RWPE2 (cell line): ENCODE data around the gene C8G.

Experiments
- ATAC-seq: fragments of 200-7000 bp; cut with Tn5 transposase; 3 replicates; pipeline ENCODE4 v1.9.1; 2021; ENCODE audit warnings: low read depth
- DNase-seq: peaks from one replicate; pipeline ENCODE4 v3.0.0-alpha.2; 2020; ENCODE audit warnings: low spot score
- H3K27ac ChIP-seq: fragments of 450-650 bp; 2 replicates; pipeline ENCODE4 v1.5.1; 2017; ENCODE audit warnings: mild to moderate bottlenecking; ENCODE audit not compliant: poor library complexity, severe bottlenecking
- H3K27me3 ChIP-seq: fragments of 250-450 bp; sonication (Bioruptor Pico); 2 replicates; pipeline ENCODE4 v1.5.1; 2021; ENCODE audit warnings: mild to moderate bottlenecking, moderate library complexity; ENCODE audit not compliant: insufficient read depth, poor library complexity, severe bottlenecking
- H3K36me3 ChIP-seq: fragments of 250-450 bp; sonication (Bioruptor Pico); 2 replicates; pipeline ENCODE4 v1.5.1; 2020; ENCODE audit warnings: low read depth, mild to moderate bottlenecking, moderate library complexity
- H3K4me1 ChIP-seq: fragments of 250-450 bp; sonication (Bioruptor Pico); 2 replicates; pipeline ENCODE4 v1.5.1; 2021; ENCODE audit warnings: mild to moderate bottlenecking, moderate library complexity; ENCODE audit not compliant: insufficient read depth, poor library complexity, severe bottlenecking
- H3K4me3 ChIP-seq: fragments of 250-450 bp; sonication (Bioruptor Pico); 2 replicates; pipeline ENCODE4 v1.5.1; 2021; ENCODE audit warnings: mild to moderate bottlenecking, moderate library complexity; ENCODE audit not compliant: severe bottlenecking
- H3K9me3 ChIP-seq: fragments of 250-450 bp; sonication (Bioruptor Pico); 2 replicates; pipeline ENCODE4 v1.5.1; 2021; ENCODE audit warnings: mild to moderate bottlenecking, moderate library complexity; ENCODE audit not compliant: severe bottlenecking
- CTCF ChIP-seq: fragments of 450-650 bp; IDR thresholded peaks from one replicate; pipeline ENCODE4 v1.5.1; 2017; ENCODE audit warnings: mild to moderate bottlenecking, moderate library complexity; ENCODE audit not compliant: poor library complexity, severe bottlenecking

C8G gene

GRCh38 chr9:136944519-136945332, at the start of gene C8G, which contains the start of gene FBXW5:
C8G (plus strand) TSS chr9:136945243; CDS start chr9:136945321, 78 bp downstream.
FBXW5 (minus strand) TSS chr9:136944738; CDS start chr9:136944083, 655 bp downstream.
- TF ChIP-seq CTCF, result peak; percentile 99
- ATAC-seq (peak; percentile 52), DNase-seq (peak; percentile 93)
- Histone ChIP-seq H3K27me3 (no peaks in the 10 kb centered on the region), H3K4me1 (peaks cover 9% of the 10 kb centered on the region), H3K9me3 (no peaks in the 10 kb centered on the region), H3K4me3 (peak within 1 kb of the TSS; percentile 98), H3K36me3 (peaks cover 31% of the 10 kb centered on the region), H3K27ac (peak within 1 kb of the TSS; percentile 69)

DNA sequence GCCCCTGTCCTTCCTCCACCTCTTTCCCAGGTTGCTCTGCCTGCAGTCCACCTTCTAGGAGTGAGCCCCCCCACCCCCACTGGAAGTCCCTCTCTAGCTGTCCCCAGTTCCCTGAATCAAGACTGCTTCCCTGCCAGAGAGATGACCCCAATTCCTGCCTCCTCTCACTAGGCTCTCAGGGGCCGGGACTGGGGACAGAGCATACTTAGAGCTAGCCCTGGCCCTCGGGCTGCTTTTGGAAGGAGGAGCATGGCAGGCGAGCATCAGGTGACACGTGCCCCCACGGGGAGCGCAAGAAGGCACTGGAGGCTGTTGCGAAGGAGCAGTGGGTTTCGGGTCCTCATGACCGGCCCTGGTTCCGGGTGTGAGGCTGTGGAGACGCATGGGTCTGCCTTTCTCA, 49.0 kb upstream of the C8G start:
- no peak for ATAC-seq
- no peak for DNase-seq
- Histone ChIP-seq H3K4me1 (peaks cover 5% of the 10 kb centered on the region), H3K27ac (no peak overlapping the region), H3K36me3 (peaks cover 50% of the 10 kb centered on the region), H3K4me3 (no peak overlapping the region), H3K27me3 (no peaks in the 10 kb centered on the region), H3K9me3 (no peaks in the 10 kb centered on the region)
- TF ChIP-seq CTCF, result no peak

DNA sequence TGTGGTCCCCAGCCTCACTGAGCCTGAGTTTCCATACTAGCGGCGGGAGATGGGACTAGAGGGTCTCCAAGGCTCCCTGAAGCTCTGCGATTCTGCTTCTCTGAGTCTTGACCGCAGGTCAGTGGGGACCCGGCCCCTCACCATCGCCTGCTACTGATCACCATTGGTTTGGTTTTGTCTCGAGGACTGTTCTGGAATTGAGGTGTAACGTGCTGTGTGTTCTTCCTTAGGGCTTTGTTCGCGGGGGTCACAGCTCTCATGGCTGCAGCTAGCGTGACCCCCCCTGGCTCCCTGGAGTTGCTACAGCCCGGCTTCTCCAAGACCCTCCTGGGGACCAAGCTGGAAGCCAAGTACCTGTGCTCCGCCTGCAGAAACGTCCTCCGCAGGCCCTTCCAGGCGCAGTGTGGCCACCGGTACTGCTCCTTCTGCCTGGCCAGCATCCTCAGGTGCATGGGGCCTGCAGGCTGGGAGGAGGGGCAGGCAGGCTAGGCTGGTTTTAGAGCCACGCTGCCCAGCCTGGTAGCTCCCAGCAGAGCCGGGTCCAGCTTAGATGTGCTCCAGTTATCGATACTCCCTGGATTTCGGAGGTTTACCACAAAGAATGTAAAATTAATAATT, 46.5 kb upstream of the C8G start:
- no peak overlapping the region for H3K4me3 ChIP-seq
- no peak for TF ChIP-seq CTCF
- H3K9me3 ChIP-seq, result no peaks in the 10 kb centered on the region
- no peaks in the 10 kb centered on the region for H3K27me3 ChIP-seq
- H3K4me1 ChIP-seq, result peaks cover 22% of the 10 kb centered on the region
- DNase-seq, result no peak
- H3K36me3 ChIP-seq, result peaks cover 53% of the 10 kb centered on the region
- no peak for ATAC-seq
- no peak overlapping the region for H3K27ac ChIP-seq

DNA sequence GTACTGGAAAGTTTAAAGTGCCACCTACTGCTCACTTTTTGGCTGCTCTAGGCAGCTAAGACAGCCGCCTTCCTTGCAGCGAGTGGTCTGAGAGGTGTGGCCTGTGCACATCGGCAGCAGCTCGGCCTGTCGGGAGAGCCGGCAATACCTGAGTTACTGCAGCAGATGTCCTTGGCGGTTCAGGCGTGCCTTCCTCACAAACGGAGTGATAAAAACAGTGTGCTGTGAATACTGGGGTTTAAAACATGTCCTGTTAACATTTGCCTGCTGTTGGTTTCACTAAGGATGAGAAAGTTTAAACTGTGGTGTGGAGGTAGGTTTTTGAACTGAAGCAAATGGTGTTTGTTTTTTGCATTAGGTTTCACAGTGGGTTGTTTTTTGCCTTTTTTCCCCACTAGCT, 45.8 kb upstream of the C8G start:
- DNase-seq, result no peak
- peaks cover 59% of the 10 kb centered on the region for H3K36me3 ChIP-seq
- H3K9me3 ChIP-seq, result no peaks in the 10 kb centered on the region
- H3K27me3 ChIP-seq, result no peaks in the 10 kb centered on the region
- ATAC-seq, result no peak
- TF ChIP-seq CTCF, result no peak
- H3K4me3 ChIP-seq, result no peak overlapping the region
- no peak overlapping the region for H3K27ac ChIP-seq
- H3K4me1 ChIP-seq, result peaks cover 22% of the 10 kb centered on the region
